NCI-H345 (cell line): ENCODE results near the gene KRTAP10-11.

Source experiments
- DNase-seq: peaks from one replicate; lab custom pipeline; 2025; lab: John Stamatoyannopoulos, UW

KRTAP10-11 gene

DNA sequence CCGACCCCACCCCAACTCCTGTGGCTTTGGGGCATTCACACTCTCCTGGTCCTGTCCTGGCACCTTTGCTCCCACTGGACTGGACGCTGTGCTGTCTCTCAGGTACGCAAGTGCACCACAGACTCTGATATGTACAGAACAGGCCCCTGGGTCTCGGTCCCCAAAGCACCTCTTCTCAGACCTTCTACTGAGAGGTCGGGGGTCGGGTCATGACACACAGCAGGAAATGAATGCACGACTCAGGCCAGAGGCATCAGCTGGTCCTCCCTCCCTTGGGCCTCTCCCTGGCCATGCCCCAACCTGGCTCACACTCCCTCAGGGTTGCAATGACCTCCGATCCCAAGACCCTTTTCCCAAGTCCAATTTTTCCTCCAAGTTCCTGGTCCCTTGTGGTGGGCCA lies 49.0 kb downstream of the KRTAP10-11 start:
- DNase-seq: no peak

- no peak for DNase-seq
These were observed 49.4 kb downstream of the KRTAP10-11 start for GRCh38 chr21:44695641-44696040.

- no peak for DNase-seq
These were observed 50.4 kb downstream of the KRTAP10-11 start for GRCh38 chr21:44696572-44696971.
